Upper lobe of left lung (tissue), 4 donors: ENCODE measurements around the gene EID3.

ENCODE experiments used
- EP300 ChIP-seq, 4 donors: sonication (generic); formaldehyde crosslinking; IDR thresholded peaks; one replicate each; pipeline ENCODE4 v1.5.1; 2017; ENCODE audit warnings: antibody characterized with exemption in 4 of 4, control low read depth in 2 of 4
- TF ChIP-seq, protein P1 (sequence below), 6 experiments: fragments of 450-650 bp in 4 of 6; fragments of 200-600 bp in 2 of 6; sonication (generic) in 2 of 6; IDR thresholded peaks; one replicate each; pipeline ENCODE4 v1.5.1; 2016 to 2019; ENCODE audit warnings: antibody characterized with exemption in 6 of 6

DNA sequence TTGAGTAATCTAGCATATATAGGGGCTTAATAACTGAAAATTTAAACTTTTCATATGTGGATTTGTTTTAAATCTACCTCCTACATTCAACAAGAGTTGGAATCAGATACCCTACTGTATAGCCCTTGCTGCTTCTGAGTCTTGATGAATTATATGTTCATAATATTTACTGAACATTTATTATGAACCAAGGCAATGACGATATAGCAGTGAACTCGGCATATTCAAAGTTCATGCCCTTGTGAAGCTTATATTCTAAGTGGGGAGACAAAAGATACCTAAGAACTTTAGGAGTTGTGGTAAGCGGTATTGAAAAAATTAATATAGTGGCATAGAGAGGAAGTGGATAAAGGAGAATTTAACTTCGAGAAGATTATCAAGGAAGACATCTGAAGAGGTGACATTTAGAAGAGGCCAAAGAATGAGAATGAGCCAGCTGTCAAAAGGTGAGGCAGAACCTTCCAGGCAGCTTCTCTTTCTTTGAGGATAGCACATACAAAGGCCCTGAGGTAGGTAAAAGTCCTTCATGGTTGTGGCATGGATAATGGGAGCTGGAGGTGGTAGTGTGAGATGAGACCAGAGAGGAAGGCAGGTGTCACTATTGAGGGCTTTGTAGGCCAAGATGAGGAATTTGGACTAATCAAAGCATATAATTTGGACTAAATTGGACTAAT, 10.2 kb downstream of the EID3 start:
- TF ChIP-seq, protein P1, sequence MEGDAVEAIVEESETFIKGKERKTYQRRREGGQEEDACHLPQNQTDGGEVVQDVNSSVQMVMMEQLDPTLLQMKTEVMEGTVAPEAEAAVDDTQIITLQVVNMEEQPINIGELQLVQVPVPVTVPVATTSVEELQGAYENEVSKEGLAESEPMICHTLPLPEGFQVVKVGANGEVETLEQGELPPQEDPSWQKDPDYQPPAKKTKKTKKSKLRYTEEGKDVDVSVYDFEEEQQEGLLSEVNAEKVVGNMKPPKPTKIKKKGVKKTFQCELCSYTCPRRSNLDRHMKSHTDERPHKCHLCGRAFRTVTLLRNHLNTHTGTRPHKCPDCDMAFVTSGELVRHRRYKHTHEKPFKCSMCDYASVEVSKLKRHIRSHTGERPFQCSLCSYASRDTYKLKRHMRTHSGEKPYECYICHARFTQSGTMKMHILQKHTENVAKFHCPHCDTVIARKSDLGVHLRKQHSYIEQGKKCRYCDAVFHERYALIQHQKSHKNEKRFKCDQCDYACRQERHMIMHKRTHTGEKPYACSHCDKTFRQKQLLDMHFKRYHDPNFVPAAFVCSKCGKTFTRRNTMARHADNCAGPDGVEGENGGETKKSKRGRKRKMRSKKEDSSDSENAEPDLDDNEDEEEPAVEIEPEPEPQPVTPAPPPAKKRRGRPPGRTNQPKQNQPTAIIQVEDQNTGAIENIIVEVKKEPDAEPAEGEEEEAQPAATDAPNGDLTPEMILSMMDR (IDR thresholded peaks at IDR 0.05) = no peak
- TF ChIP-seq EP300 (IDR thresholded peaks at IDR 0.05) = no peak
